Heart left ventricle (tissue), 13 donors: ENCODE data around the gene ASB9.

Experiments
- POLR2A ChIP-seq, 2 donors: fragments of 450-650 bp; IDR thresholded peaks; one replicate each; pipeline ENCODE4 v1.6.1; 2017; ENCODE audit warnings: antibody characterized with exemption in 2 of 2, mild to moderate bottlenecking in 2 of 2, moderate library complexity in 2 of 2
- TF ChIP-seq, protein P1 (sequence below), 12 donors: fragments of 200-600 bp; sonication (generic) in 4 of 12; IDR thresholded peaks; one replicate each; pipeline versions ENCODE4 v1.5.0 to v1.8.0; 2018 to 2022; ENCODE audit warnings: antibody characterized with exemption in 12 of 12, mild to moderate bottlenecking in 5 of 12
- donor health status: ischemic (EF 13 %, LVEDD 7.1; RV severe dilation, severe dysfunction).
- donor health status: DM: no; HTN: yes; CAD: no.
- donor health status: DM: no; HTN: no; CAD: no.
- donor health status: ischemic (EF 25% LVEDD 6.9; RV normal size, moderate dysfunction).
- donor health status: ischemic (EF 25% LVEDD 5.7; RV mildly dilated, moderate dysfunction).
- donor health status: ischemic (EF 35%, LVEDD 5.7; RV mildly dilated, moderate dysfunction).
- donor health status: nonischemic (EF 11% LVEDD 7.7; RV severe dilation, severe dysfunction).
- donor health status: DM: yes; HTN: yes; CAD: no.
- donor health status: PGD.
- donor health status: ischemic (EF 29% LVEDD 5.4; RV normal size, mild dysfunction).
- donor health status: nonischemic (EF 23%, LVEDD 6.1; RV moderate dilation, normal function).

GRCh38 chrX:15311119-15311518, 41.2 kb upstream of the ASB9 start:
- TF ChIP-seq, protein P1, sequence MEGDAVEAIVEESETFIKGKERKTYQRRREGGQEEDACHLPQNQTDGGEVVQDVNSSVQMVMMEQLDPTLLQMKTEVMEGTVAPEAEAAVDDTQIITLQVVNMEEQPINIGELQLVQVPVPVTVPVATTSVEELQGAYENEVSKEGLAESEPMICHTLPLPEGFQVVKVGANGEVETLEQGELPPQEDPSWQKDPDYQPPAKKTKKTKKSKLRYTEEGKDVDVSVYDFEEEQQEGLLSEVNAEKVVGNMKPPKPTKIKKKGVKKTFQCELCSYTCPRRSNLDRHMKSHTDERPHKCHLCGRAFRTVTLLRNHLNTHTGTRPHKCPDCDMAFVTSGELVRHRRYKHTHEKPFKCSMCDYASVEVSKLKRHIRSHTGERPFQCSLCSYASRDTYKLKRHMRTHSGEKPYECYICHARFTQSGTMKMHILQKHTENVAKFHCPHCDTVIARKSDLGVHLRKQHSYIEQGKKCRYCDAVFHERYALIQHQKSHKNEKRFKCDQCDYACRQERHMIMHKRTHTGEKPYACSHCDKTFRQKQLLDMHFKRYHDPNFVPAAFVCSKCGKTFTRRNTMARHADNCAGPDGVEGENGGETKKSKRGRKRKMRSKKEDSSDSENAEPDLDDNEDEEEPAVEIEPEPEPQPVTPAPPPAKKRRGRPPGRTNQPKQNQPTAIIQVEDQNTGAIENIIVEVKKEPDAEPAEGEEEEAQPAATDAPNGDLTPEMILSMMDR (IDR thresholded peaks at IDR 0.05), result no peak
- TF ChIP-seq POLR2A (IDR thresholded peaks at IDR 0.05), result no peak
